Omental fat pad (tissue), 4 donors: ENCODE results near the gene ANXA6. TPM values are rescaled to one million over a fixed set of nuclear protein-coding genes. Genes with fewer than 3 reads are reported as not detected.

ENCODE experiments used
- ATAC-seq: fragments of 150-250 bp; one replicate; pipeline ENCODE4 v1.9.1; 2016; ENCODE audit warnings: mild to moderate bottlenecking, moderate library complexity; ENCODE audit not compliant: low FRiP score
- DNase-seq: peaks from one replicate; pipeline ENCODE4 v3.0.0-alpha.2; 2019; ENCODE audit warnings: low spot score
- CTCF ChIP-seq, 3 donors: fragments of 450-650 bp; IDR thresholded peaks; one replicate each; pipeline ENCODE4 v1.5.1; 2016 to 2017; ENCODE audit warnings: antibody characterized with exemption in 3 of 3, mild to moderate bottlenecking in 3 of 3, moderate library complexity in 2 of 3
- total RNA-seq, 4 donors: library from RNA; depleted of rRNA; stranded (reverse); fragments of >200 nt; gene quantifications; one replicate each; pipeline ENCODE4 v1.1.0, GENCODE V29; 2016

The ANXA6 gene
- total RNA-seq, 4 donors from 2014 or later, result 216 to 505 (median 379) TPM

- DNase-seq (no peak), ATAC-seq (no peak)
These were observed 78.9 kb downstream of the ANXA6 start for GRCh38 chr5:151078490-151079262.

GRCh38 chr5:151077967-151078366 is 79.6 kb downstream of the ANXA6 start:
- ATAC-seq (no peak), DNase-seq (no peak)
- no peak for TF ChIP-seq CTCF (IDR thresholded peaks at IDR 0.05)

More at GRCh38 chr5:151078490-151079262, 78.9 kb downstream of the ANXA6 start:
- TF ChIP-seq CTCF (IDR thresholded peaks at IDR 0.05), result no peak

- ATAC-seq (no peak), DNase-seq (no peak)
- no peak for TF ChIP-seq CTCF (IDR thresholded peaks at IDR 0.05)
These were observed 80.2 kb downstream of the ANXA6 start for GRCh38 chr5:151077419-151077818.

GRCh38 chr5:151076616-151077015 is 81.0 kb downstream of the ANXA6 start:
- no peak for DNase-seq
- ATAC-seq, result no peak
- TF ChIP-seq CTCF (IDR thresholded peaks at IDR 0.05), result no peak

GRCh38 chr5:151075698-151076331 is 81.8 kb downstream of the ANXA6 start:
- no peak for DNase-seq
- peak; percentile 45 for ATAC-seq
- TF ChIP-seq CTCF (IDR thresholded peaks at IDR 0.05), result no peak

- ATAC-seq, result no peak
- no peak for TF ChIP-seq CTCF (IDR thresholded peaks at IDR 0.05)
These were observed 83.0 kb downstream of the ANXA6 start for GRCh38 chr5:151074557-151074956.

GRCh38 chr5:151073280-151073679 is 84.3 kb downstream of the ANXA6 start:
- ATAC-seq, result no peak
- TF ChIP-seq CTCF (IDR thresholded peaks at IDR 0.05), result no peak

More at GRCh38 chr5:151074557-151074956, 83.0 kb downstream of the ANXA6 start:
- DNase-seq, result no peak

More at GRCh38 chr5:151073280-151073679, 84.3 kb downstream of the ANXA6 start:
- DNase-seq, result no peak
